ENCODE results near the gene SNAI3.

SNAI3 gene

DNA sequence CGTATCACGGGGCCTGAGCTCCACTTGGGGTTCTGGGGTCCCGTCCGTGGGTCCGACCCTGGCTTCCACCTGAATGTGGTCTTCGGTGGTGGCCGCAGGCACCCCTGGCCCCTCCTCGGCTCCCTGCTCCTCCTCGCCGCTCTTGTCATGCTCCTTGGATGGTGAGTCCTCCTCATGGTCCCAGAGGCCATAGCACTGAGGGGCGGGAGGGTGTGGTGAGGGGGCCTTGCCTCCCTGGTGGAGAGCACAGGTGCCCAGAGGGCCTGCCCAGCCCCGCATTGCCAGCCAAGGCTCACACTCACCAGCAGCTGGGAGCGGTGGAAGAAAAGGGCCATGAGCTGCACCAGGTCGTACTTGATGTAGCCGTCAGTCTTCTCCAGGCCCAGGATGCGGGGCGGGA lies 34.9 kb upstream of the SNAI3 start:
- DNase-seq = no peak

DNA sequence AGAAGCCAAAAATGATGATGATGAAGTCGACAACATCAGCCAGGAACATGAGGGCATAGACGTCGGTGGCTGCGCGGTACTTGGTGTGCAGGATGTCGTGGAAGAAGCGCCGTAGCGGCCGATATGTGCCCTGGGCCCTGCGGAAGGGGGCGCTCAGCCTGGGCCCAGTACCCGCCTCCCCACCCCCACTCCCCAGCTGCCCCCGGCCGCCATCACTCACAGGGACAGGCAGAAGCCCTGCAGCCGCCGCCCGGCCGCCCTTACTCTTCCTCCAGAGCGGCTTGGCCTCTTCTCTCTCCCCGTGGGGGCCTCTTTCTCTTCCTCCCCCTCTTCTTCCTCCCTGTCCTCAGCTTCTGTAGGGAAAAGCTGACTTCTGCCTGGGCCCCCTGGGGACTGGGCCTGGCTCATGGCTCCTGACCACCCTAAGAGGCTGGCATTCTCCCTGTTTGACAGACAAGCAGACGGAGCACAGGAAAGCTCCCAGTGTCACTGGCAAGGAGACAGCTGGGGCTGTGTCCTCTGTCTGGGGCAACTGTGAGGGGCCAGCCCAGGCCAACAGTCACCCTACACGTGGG lies 34.2 kb upstream of the SNAI3 start:
- no peak for DNase-seq

GRCh38 chr16:88719933-88720296 lies 33.6 kb upstream of the SNAI3 start:
- no peak for DNase-seq

GRCh38 chr16:88719267-88719932 lies 33.1 kb upstream of the SNAI3 start:
- DNase-seq = no peak

GRCh38 chr16:88718178-88718577 lies 31.9 kb upstream of the SNAI3 start:
- no peak for DNase-seq

- DNase-seq = no peak
These were observed 30.3 kb upstream of the SNAI3 start for GRCh38 chr16:88716601-88717001.

DNA sequence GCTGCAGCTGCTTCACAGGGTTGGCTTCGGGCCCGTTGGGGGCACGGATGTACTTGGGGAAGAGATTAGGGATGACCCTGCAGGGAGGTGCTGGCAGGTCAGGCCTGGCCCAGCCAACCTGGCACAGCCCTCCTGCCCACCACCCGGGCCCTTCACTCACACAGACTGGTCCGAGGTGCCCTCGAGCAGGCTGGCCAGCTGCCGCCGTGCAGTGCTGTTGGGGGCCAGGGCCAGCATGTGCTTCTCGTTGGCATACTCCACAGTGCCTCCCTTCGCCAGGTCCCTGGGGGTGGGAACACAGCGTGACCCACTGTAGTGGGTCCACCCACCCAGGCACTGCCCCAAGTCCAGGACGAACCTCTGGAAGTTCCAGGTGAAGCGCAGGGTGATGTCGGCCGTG lies 29.9 kb upstream of the SNAI3 start:
- no peak for DNase-seq

- no peak for DNase-seq
These were observed 29.2 kb upstream of the SNAI3 start for GRCh38 chr16:88715312-88716190.

DNA sequence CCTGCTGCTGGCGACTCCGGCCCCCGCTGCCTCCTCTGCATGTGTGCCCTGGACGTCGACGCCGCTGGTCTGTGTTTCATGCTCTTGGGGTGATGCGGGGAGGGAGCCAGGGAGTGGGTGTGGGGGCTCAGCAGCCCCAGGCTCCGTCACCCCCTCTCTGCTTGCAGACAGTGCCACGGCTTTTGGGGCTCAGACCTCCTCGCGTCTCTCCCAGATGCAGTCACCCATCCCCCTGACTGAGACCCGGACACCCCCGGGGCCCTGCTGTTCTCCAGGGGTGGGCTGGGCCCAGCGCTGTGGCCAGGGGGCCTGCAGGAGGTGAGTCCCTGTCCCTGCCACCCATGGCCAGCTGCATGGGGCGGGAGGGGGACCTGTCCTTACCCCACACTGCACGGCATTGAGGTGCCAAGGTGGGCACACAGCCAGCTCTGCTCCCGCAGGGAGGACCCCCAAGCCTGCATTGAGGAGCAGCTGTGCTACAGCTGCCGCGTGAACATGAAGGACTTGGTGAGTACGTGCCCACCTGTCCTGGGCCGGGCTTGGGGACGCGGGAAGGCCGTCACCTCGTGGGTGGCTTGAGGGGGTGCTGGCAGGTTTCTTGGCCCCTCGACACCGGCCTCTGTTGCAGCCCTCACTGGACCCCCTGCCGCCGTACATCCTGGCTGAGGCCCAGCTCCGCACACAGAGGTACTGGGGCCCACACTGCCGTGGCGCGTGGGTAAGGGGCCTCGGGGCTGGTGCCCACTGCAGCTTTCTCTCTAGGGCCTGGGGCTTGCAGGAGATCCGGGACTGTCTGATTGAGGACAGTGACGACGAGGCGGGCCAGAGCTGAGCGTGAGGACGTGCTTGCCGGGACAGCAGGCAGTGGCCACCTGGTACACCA lies 28.4 kb upstream of the SNAI3 start:
- no peak for DNase-seq

- no peak for DNase-seq
These were observed 27.5 kb upstream of the SNAI3 start for GRCh38 chr16:88713568-88714419.

DNA sequence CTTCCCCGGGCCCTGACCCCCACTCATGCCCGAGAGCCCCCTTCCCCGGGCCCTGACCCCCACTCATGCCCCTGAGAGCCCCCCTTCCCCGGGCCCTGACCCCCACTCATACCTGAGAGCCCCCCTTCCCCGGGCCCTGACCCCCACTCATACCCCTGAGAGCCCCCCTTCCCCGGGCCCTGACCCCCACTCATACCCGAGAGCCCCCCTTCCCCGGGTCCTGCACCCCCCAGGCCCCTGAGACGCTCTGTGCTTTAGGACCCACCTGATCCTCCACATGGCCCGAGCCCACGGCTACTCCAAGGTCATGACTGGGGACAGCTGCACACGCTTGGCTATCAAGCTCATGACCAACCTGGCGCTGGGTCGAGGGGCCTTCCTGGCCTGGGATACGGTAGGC lies 26.7 kb upstream of the SNAI3 start:
- no peak for DNase-seq

- DNase-seq = no peak
These were observed 26.2 kb upstream of the SNAI3 start for GRCh38 chr16:88712362-88712979.

DNA sequence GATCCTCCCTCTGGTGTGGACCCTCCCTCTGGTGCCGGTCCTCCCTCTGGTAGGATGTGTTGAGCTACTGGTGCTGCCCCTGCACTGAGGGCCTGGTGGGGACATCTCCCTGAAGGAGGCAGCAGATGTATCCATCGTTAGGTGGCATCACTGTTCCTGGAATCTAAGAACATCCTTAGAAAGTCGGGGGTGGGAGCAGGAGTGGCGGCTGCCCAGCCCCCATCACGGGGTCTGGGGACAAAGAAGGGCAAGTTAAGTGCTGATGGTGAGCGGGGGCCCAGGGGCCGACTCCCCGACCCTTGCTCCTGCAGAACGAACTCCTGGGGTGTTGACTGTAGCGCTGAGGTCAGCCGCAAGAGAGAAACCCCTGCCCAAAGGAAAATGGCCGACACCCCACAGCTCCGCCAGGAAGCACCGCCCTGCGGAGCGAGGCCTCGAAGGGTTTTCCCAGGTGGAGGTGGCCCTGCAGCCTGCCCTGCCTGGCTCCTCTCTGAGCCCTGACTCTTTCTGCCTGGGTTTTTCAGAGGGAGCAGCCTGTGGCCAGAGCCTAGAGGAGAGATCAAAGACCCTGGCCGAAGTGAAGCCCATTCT lies 25.5 kb upstream of the SNAI3 start:
- DNase-seq = no peak

DNA sequence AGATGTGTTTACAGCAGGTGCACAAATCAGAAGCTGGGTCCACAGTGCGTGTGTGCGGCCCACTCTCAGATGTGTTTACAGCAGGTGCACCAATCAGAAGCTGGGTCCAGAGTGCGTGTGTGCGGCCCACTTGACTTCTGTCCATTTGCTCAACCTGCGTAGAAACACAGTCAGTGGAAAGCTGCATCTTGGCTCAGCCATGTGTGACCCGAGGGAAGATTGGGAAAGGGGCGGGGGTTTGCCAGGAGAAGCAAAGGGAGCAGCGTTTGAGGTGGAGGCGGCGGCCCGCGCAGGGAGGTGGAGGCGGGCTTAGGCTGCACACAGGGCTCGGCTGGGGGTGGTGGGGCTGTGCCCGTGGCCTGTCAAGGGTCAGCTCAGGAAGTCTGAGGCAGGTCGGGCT lies 24.2 kb upstream of the SNAI3 start:
- no peak for DNase-seq

DNA sequence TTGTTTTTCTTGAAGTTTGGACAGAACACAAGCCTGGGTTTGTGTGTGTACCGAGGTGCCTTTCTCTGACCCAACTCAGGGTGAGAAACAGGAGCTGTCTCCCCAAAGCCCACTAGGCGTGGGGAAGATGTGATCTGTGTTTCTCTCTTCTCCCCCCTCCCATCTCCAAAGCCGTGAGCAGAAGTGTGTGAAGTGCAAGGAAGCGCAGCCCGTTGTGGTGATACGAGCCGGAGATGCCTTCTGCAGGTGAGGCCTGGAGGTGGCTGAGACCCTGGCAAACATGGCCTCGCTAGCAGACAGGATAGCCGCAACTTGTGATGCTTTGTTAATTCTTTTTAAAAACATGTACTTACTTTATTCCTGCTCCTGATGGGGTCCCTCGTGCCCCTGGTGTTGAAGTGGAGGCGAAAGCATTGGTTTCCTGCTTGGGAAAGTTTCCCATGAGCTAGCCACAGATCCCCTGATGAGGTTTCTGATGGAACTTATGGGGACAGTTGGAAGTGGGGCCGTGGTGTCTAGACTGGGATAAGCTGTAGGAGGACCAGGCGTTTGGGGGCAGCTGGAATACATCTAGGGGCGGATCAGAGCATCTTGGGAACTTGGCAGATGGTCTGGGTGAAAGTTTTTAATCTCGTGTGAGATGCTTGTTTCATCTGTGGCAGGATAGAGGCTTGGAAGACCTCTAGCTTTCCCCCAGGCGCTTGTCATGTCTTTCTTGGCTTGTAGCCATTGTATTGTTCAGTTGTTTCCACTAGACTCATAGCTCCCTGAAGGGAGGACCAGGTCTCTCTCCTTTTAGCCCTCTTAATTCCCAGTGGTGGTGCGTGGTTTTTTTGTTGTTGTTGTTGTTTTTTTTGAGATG lies 20.9 kb upstream of the SNAI3 start:
- no peak for DNase-seq

DNA sequence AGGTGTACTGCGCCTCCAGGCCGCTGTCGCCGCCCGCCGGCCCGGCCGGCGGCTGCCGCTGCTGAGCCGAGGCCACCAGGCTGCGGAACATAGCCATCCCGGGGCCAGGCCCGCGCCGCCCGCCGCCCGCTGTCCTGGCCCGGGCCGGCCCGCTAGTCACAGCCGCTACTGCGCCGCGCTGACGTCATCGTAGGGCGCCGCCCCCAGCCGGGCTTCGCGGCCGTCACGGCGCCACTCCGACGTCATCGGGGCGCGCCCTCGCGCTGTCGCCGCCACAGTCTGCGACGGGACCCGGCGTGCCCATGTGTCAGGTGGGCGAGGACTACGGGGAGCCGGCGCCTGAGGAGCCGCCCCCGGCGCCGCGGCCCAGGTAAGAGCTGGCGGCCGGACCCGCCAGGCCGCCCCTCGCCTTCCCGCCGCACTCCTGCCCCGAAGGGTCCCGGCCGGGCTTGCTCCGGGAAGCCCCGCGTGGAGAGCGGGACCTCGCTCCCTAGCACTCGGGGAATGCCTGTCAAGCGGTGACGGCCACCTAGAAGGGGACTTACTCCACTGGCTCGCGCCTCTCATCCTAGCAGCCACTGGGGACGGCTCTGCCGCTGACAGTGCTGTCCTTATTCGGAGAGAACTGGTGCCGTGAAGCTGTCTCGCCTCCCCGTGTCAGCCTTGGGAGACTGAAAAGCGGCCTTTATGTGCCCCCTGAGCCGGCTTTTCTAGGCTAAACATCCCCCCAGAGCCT lies 20.1 kb upstream of the SNAI3 start, which contains the start of the genes CTU2 and RNF166:
TSS of gene CTU2 (plus strand) at position 275 of the 736 bp plus-strand sequence. CDS start at position 303, 28 bp downstream.
TSS of gene RNF166 (minus strand) at position 180 of the 736 bp plus-strand sequence. CDS start at position 97, 83 bp downstream.
- peak; percentile 87 for DNase-seq

GRCh38 chr16:88705801-88706228 lies 19.5 kb upstream of the SNAI3 start:
- peak; percentile 34 for DNase-seq

DNA sequence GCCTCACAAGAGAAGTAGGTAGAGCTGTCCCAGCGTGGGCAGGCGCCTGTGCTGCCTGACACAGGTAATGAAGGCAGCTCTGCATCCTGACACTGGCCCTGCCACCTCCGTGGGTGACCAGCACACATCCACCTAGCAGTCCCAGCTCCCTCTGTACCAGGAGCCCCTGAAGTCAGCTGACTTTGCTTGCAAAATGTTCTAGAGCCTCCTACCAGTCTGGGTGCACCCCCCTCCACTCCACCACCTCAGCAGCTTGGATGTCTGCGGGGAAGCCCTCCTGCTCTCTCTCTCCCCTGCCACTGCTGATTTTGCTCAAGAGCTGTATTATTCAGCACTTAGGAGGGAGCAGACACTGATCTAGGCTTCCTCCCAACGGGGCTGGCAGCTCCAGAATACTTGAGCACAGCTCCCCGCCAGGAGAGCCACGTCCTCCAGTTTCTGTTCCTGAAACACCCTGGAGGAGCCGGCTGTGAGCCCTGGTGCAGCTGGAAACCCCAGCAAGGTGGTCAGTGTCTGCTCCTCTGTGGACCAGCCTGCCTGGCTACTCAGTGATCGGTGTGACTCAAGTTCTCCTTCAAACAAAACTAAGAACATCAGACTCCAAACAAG lies 18.9 kb upstream of the SNAI3 start:
- no peak for DNase-seq

Measured in retina (tissue), 1 donor.